Stimulated activated CD4-positive, alpha-beta T cell treated with anti-CD3 and anti-CD28 coated beads, Interleukin-1b, Interleukin-23, amount 100 ng/mL, for 1 hour (primary cell): ENCODE measurements around the gene PCDHGA1.
"Not testable (repeated sequence)": the region's sequence is repeated elsewhere in the genome, so short reads cannot be mapped to it uniquely, and the experiment has no call there.

Experiments
- DNase-seq, 2 donors: peaks; one replicate each; pipeline ENCODE4 v3.0.0-alpha.2; 2020; ENCODE audit warnings: low read depth in 2 of 2

Gene PCDHGA1

DNA sequence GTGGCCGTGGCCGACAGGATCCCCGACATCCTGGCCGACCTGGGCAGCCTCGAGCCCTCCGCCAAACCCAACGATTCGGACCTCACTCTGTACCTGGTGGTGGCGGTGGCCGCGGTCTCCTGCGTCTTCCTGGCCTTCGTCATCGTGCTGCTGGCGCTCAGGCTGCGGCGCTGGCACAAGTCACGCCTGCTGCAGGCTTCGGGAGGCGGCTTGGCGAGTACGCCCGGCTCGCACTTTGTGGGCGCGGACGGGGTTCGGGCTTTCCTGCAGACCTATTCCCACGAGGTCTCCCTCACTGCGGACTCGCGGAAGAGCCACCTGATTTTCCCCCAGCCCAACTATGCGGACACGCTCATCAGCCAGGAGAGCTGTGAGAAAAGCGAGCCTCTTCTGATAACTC is 15.7 kb downstream of the PCDHGA1 start:
- not testable (repeated sequence) for DNase-seq

DNA sequence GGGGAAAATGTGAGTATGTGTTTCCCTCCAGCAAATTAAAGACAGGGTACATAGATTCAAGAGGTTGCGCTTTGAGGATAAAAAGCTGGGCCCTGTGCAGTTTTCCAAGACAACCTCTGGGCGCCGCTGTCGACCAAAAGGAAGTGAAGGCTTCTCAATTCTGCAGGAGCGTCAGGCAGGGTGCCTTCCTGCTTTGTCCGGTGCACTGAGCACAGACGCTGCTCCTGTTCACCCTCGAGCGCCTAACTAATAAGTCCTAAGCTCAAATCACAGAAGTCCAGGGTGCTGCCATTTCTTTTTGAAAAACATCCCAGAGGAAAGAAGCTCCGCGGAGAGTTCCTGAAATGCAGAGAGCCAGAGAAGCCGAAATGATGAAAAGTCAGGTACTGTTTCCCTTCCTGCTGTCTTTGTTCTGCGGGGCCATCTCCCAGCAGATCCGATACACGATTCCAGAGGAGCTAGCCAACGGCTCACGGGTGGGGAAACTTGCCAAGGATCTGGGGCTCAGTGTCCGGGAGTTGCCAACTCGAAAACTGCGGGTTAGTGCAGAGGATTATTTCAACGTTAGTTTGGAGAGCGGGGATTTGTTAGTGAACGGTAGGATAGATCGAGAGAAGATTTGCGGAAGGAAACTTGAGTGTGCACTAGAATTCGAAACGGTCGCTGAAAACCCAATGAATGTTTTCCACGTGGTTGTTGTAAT is 19.8 kb downstream of the PCDHGA1 start, which contains the start of gene PCDHGB1:
TSS of gene PCDHGB1 (plus strand) at position 183 of the 703 bp plus-strand sequence. CDS start at position 345, 162 bp downstream.
- no peak for DNase-seq

- no peak for DNase-seq
Measured at GRCh38 chr5:141351591-141351990, 21.3 kb downstream of the PCDHGA1 start.

DNA sequence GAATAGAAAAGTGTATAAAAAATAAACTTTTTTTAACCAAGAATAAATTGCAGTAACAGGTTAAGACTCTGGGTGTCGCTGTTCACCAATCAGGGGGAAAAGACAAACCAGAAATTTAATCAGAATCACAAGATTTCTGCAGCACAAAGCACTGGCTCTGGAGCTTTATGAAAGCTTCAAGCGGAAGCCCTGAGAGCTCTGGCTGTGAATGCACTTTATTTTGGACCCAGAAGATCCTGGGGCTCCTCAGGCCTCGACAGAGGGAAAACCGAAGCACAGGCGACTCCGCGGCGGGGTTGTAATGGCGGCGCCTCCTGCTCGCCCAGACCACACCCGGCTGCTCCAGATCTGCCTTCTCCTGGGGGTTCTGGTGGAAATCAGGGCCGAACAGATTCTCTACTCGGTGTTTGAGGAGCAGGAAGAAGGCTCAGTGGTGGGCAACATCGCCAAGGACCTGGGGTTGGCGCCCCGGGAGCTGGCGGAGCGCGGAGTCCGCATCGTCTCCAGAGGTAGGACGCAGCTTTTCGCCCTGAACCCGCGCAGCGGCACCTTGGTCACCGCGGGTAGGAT is 24.7 kb downstream of the PCDHGA1 start, which contains the start of gene PCDHGA4:
TSS of gene PCDHGA4 (plus strand) at position 122 of the 570 bp plus-strand sequence. CDS start at position 209, 87 bp downstream.
- no peak for DNase-seq

DNA sequence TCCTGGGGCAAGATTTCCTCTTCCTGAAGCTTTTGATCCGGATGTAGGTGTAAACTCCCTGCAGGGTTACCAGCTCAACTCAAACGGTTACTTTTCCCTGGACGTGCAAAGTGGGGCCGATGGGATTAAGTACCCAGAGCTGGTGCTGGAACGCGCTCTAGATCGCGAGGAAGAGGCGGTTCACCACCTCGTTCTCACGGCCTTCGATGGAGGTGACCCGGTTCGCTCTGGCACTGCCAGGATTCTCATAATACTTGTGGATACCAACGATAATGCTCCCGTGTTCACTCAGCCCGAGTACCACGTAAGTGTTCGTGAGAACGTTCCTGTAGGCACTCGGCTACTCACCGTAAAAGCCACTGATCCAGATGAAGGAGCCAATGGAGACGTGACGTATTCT is 25.3 kb downstream of the PCDHGA1 start:
- no peak for DNase-seq

- no peak for DNase-seq
Measured at GRCh38 chr5:141356133-141356532, 25.8 kb downstream of the PCDHGA1 start.

DNA sequence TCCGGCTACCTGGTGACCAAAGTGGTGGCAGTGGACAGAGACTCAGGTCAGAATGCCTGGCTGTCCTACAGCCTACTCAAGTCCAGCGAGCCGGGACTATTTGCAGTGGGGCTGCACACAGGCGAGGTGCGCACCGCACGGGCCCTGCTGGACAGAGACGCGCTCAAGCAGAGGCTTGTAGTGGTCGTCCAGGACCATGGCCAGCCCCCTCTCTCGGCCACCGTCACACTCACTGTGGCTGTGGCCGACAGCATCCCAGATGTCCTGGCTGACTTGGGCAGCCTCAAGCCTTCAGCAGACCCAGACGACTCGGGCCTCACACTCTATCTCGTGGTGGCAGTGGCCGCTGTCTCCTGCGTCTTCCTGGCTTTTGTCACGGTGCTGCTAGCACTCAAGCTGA is 26.6 kb downstream of the PCDHGA1 start:
- DNase-seq: no peak

DNA sequence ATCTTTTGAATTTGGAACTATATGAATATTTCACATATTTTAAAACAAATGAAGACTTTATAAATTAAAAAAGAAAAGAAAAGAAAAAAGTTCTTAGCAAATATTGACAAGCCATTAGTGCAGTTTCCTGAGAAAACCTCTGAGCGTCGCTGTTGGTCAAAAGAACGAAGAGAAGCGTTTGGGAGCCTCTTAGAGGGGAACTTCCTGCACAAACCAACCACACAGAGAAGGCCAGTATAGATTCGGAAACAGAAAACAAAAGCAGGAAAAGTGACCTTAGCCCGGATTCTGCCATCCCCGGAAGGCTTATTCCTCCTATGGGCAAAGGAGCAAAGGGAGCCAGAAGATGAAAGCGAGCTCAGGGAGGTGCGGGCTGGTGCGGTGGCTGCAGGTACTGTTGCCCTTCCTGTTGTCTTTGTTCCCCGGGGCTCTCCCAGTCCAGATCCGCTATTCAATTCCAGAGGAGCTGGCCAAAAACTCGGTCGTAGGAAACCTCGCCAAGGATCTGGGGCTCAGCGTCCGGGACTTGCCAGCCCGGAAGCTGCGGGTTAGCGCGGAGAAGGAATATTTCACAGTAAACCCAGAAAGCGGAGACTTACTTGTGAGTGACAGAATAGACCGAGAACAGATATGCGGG is 29.6 kb downstream of the PCDHGA1 start, which contains the start of gene PCDHGB2:
TSS of gene PCDHGB2 (plus strand) at position 205 of the 637 bp plus-strand sequence. CDS start at position 347, 142 bp downstream.
- DNase-seq: no peak

GRCh38 chr5:141360685-141361084 is 30.4 kb downstream of the PCDHGA1 start:
- no peak for DNase-seq

DNA sequence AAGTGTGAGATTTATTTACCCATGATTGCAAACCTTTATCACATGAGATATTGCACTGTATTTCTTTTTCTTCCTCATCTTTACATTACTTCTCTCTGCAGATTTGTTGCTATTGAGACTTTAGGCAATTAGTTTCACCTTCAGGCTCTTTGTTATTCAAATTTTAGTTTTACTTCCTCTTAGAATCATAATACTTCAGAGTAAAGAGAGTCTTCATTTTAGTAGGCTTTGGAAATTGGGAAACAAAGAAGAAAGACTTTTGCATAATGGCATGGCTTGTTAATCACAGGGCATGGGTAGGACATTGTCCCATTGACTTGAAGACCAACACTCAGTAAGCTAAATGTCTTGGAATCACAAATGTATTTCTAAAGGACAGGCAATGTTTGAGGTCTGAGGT is 32.4 kb downstream of the PCDHGA1 start:
- DNase-seq: no peak

DNA sequence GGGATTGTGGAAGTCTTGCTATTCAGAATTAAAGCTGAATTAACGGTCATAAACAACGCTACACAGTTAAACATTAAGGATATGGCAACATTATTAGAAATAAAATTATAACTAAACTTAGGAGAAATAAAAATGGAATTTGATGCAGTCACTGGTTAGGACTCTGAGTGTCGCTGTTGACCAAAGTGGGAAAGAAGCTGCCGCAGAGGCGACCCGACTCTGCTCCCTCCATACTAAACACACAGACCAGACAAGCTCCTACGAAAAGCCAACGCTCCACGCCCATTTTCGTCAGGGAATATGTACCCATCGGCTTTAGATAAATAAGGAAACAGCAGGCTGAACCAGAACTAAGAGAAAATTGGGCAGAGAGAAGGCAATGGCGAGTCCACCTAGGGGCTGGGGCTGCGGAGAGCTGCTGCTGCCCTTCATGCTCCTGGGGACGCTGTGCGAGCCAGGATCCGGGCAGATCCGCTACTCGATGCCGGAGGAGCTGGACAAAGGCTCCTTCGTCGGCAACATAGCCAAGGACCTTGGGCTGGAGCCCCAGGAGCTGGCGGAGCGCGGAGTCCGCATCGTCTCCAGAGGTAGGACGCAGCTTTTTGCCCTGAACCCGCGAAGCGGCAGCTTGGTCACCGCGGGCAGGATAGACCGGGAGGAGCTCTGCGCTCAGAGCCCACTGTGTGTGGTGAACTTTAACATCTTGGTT is 33.8 kb downstream of the PCDHGA1 start, which contains the start of gene PCDHGA5:
TSS of gene PCDHGA5 (plus strand) at position 211 of the 709 bp plus-strand sequence. CDS start at position 380, 169 bp downstream.
- DNase-seq: no peak

GRCh38 chr5:141366016-141366896 is 35.9 kb downstream of the PCDHGA1 start:
- DNase-seq: no peak

GRCh38 chr5:141369994-141370848 is 39.9 kb downstream of the PCDHGA1 start, which contains the start of gene PCDHGB3:
TSS of gene PCDHGB3 (plus strand) at chr5:141370242. CDS start at chr5:141370395, 153 bp downstream.
- no peak for DNase-seq

DNA sequence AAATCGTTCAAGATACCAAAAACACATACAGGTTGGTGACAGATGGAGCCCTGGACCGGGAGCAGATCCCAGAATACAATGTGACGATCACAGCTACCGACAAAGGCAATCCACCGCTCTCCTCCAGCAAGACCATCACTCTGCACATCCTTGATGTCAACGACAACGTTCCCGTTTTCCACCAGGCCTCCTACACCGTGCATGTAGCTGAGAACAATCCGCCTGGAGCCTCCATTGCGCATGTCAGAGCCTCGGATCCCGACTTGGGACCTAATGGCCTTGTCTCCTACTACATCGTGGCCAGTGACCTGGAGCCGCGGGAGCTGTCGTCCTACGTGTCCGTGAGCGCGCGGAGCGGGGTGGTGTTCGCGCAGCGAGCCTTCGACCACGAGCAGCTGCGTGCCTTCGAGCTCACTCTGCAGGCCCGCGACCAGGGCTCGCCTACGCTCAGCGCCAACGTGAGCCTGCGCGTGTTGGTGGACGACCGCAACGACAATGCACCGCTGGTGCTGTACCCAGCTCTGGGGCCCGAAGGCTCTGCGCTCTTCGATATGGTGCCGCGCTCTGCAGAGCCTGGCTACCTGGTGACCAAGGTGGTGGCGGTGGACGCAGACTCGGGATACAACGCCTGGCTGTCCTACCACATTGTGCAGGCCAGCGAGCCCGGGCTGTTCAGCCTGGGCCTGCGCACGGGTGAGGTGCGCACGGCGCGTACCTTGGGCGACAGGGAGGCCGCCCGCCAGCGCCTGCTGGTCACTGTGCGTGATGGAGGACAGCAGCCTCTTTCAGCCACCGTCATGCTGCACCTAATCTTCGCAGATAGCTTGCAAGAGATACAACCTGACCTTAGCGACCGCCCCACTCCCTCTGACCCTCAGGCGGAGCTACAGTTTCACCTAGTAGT is 41.5 kb downstream of the PCDHGA1 start:
- DNase-seq: no peak

GRCh38 chr5:141373673-141374317 is 43.5 kb downstream of the PCDHGA1 start, which contains the start of gene PCDHGA6:
TSS of gene PCDHGA6 (plus strand) at chr5:141373891. CDS start at chr5:141374084, 193 bp downstream.
- no peak for DNase-seq

DNA sequence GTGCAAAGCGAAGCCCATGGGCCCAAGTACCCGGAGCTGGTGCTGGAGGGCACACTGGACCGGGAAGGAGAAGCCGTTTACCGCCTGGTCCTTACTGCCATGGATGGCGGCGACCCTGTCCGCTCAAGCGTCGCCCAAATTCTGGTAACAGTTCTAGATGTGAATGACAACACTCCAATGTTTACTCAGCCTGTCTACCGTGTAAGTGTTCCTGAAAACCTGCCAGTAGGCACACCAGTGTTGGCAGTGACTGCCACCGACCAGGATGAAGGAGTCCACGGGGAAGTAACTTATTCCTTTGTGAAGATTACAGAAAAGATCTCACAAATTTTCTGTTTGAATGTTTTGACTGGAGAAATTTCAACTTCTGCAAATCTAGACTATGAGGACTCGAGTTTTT is 44.3 kb downstream of the PCDHGA1 start:
- DNase-seq: no peak

DNA sequence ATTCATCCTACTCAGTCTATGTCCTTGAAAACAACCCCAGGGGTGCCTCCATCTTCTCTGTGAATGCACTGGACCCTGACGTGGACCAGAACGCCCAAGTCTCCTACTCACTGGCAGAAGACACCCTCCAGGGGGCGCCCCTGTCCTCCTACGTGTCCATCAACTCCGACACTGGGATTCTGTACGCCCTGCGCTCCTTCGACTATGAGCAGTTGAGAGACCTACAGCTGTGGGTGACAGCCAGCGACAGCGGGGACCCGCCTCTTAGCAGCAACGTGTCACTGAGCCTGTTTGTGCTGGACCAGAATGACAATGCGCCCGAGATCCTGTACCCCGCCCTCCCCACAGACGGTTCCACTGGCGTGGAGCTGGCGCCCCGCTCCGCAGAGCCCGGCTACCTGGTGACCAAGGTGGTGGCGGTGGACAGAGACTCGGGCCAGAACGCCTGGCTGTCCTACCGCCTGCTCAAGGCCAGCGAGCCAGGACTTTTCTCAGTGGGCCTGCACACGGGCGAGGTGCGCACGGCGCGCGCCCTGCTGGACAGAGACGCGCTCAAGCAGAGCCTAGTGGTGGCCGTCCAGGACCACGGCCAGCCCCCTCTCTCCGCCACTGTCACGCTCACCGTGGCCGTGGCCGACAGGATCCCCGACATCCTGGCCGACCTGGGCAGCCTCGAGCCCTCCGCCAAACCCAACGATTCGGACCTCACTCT is 45.3 kb downstream of the PCDHGA1 start:
- not testable (repeated sequence) for DNase-seq
